Ascending aorta (tissue), 2 donors: ENCODE data around the gene ANO4. TPM values are rescaled to one million over a fixed set of nuclear protein-coding genes. Genes with fewer than 3 reads are reported as not detected.

Experiments
- DNase-seq, 2 donors: peaks; one replicate each; pipeline ENCODE4 v3.0.0-alpha.2; 2019; ENCODE audit warnings: low spot score in 2 of 2
- H3K27ac ChIP-seq, 2 donors: fragments of 200-600 bp; sonication (generic); one replicate each; pipeline ENCODE4 v1.5.1; 2016 to 2017; ENCODE audit warnings: mild to moderate bottlenecking in 1 of 2
- H3K27me3 ChIP-seq: fragments of 200-600 bp; sonication (generic); one replicate; pipeline ENCODE4 v1.5.1; 2017
- H3K36me3 ChIP-seq, 2 donors: fragments of 200-600 bp; sonication (generic); one replicate each; pipeline ENCODE4 v1.5.1; 2016
- H3K4me1 ChIP-seq, 2 donors: fragments of 200-600 bp; sonication (generic); one replicate each; pipeline ENCODE4 v1.5.1; 2016 to 2017; ENCODE audit warnings: mild to moderate bottlenecking in 1 of 2
- H3K4me3 ChIP-seq, 2 donors: fragments of 200-600 bp; sonication (generic); one replicate each; pipeline ENCODE4 v1.5.1; 2016 to 2017; ENCODE audit warnings: mild to moderate bottlenecking in 1 of 2
- H3K9me3 ChIP-seq, 2 donors: fragments of 200-600 bp; sonication (generic); one replicate each; pipeline ENCODE4 v1.5.1; 2016
- CTCF ChIP-seq, 3 experiments: fragments of 200-600 bp in 2 of 3; fragments of 450-650 bp in 1 of 3; sonication (generic) in 2 of 3; IDR thresholded peaks; one replicate each; pipeline ENCODE4 v1.5.1; 2016 to 2019; ENCODE audit warnings: antibody characterized with exemption in 3 of 3, mild to moderate bottlenecking in 1 of 3, moderate library complexity in 1 of 3
- intact Hi-C: fragments of 100-400 bp; cut with DNase I; formaldehyde crosslinking; loops from one replicate; pipeline ENCODE4 v1.15.1; 2023
- total RNA-seq: library from RNA; depleted of rRNA; stranded (reverse); fragments of >200 nt; gene quantifications from one replicate; pipeline ENCODE4 v1.1.0, GENCODE V29; 2016

ANO4 gene
- total RNA-seq, 1 donor from 2014 or later: 0.11 TPM

- Histone ChIP-seq H3K36me3 (no peaks in the 10 kb centered on the region), H3K4me1 (no peaks in the 10 kb centered on the region), H3K27me3 (no peaks in the 10 kb centered on the region), H3K9me3 (no peaks in the 10 kb centered on the region), H3K4me3 (no peak overlapping the region), H3K27ac (no peak overlapping the region)
- no peak for TF ChIP-seq CTCF (IDR thresholded peaks at IDR 0.05)
- intact Hi-C loops: no loop called here
- DNase-seq: no peak
Measured at GRCh38 chr12:101108130-101108529, 313.6 kb downstream of the ANO4 start.

GRCh38 chr12:101110866-101111265, 316.3 kb downstream of the ANO4 start:
- intact Hi-C loops: no loop called here
- no peak for TF ChIP-seq CTCF (IDR thresholded peaks at IDR 0.05)
- Histone ChIP-seq H3K4me1 (no peaks in the 10 kb centered on the region), H3K27me3 (no peaks in the 10 kb centered on the region), H3K27ac (no peak overlapping the region), H3K4me3 (no peak overlapping the region), H3K9me3 (no peaks in the 10 kb centered on the region), H3K36me3 (no peaks in the 10 kb centered on the region)
- DNase-seq: no peak

GRCh38 chr12:101111441-101111840, 316.9 kb downstream of the ANO4 start:
- intact Hi-C loops: no loop called here
- no peaks in the 10 kb centered on the region for H3K36me3 ChIP-seq
- no peaks in the 10 kb centered on the region for H3K9me3 ChIP-seq
- H3K4me1 ChIP-seq: no peaks in the 10 kb centered on the region
- no peaks in the 10 kb centered on the region for H3K27me3 ChIP-seq
- no peak overlapping the region for H3K4me3 ChIP-seq
- H3K27ac ChIP-seq: no peak overlapping the region
- no peak for DNase-seq
- TF ChIP-seq CTCF (IDR thresholded peaks at IDR 0.05): no peak

GRCh38 chr12:101115326-101115725, 320.8 kb downstream of the ANO4 start:
- intact Hi-C loops: no loop called here
- no peak overlapping the region for H3K27ac ChIP-seq
- DNase-seq: no peak
- no peaks in the 10 kb centered on the region for H3K36me3 ChIP-seq
- H3K9me3 ChIP-seq: no peaks in the 10 kb centered on the region
- no peak for TF ChIP-seq CTCF (IDR thresholded peaks at IDR 0.05)
- no peak overlapping the region for H3K4me3 ChIP-seq
- H3K4me1 ChIP-seq: no peaks in the 10 kb centered on the region
- H3K27me3 ChIP-seq: no peaks in the 10 kb centered on the region

- no peak for DNase-seq
- intact Hi-C loops: no loop called here
- Histone ChIP-seq H3K4me3 (no peak overlapping the region), H3K27me3 (no peaks in the 10 kb centered on the region), H3K9me3 (no peaks in the 10 kb centered on the region), H3K27ac (no peak overlapping the region), H3K36me3 (no peaks in the 10 kb centered on the region), H3K4me1 (no peaks in the 10 kb centered on the region)
- TF ChIP-seq CTCF (IDR thresholded peaks at IDR 0.05): no peak
Measured at GRCh38 chr12:101116911-101117310, 322.3 kb downstream of the ANO4 start.

GRCh38 chr12:101117842-101118241, 323.3 kb downstream of the ANO4 start:
- Histone ChIP-seq H3K4me1 (no peaks in the 10 kb centered on the region), H3K27ac (no peak overlapping the region), H3K36me3 (no peaks in the 10 kb centered on the region), H3K27me3 (no peaks in the 10 kb centered on the region), H3K4me3 (no peak overlapping the region), H3K9me3 (no peaks in the 10 kb centered on the region)
- TF ChIP-seq CTCF (IDR thresholded peaks at IDR 0.05): no peak
- no peak for DNase-seq
- intact Hi-C loops: no loop called here
